SU-DHL-6 (cell line): Measurements from ENCODE around the gene ERCC4.

ENCODE experiments used
- H2AFZ ChIP-seq: fragments of 200-600 bp; sonication (generic); 2 replicates; pipeline ENCODE4 v1.6.1; 2014; ENCODE audit warnings: low read depth, mild to moderate bottlenecking, moderate library complexity, mixed read lengths, antibody characterized with exemption, low read length; ENCODE audit not compliant: severe bottlenecking
- H3F3A ChIP-seq: fragments of 200-600 bp; shearing (Covaris generic); 2 replicates; pipeline ENCODE4 v1.6.0; 2016; ENCODE audit warnings: antibody characterized with exemption, mild to moderate bottlenecking; ENCODE audit not compliant: insufficient read depth
- H3K27ac ChIP-seq: fragments of 200-600 bp; sonication (generic); 2 replicates; pipeline ENCODE4 v1.5.1; 2016; ENCODE audit warnings: low read depth, mild to moderate bottlenecking, low read length, moderate library complexity, mixed read lengths
- H3K27me3 ChIP-seq: fragments of 200-600 bp; sonication (generic), shearing (Covaris generic); 2 replicates; pipeline ENCODE4 v1.6.0; 2014; ENCODE audit warnings: mild to moderate bottlenecking, low read length
- H3K36me3 ChIP-seq: fragments of 200-600 bp; sonication (generic); 2 replicates; pipeline ENCODE4 v1.6.1; 2014; ENCODE audit warnings: mild to moderate bottlenecking, low read length, mixed read lengths
- H3K4me2 ChIP-seq: fragments of 300-600, 200-600 bp; shearing (Covaris generic), sonication (generic); 2 replicates; pipeline ENCODE4 v1.6.0; 2014; ENCODE audit warnings: low read length, low read depth, mild to moderate bottlenecking; ENCODE audit not compliant: poor library complexity, severe bottlenecking
- H3K4me3 ChIP-seq: fragments of 200-600 bp; sonication (generic); 2 replicates; pipeline ENCODE4 v1.5.1; 2014; ENCODE audit warnings: antibody characterized with exemption, low read length, mild to moderate bottlenecking, mixed read lengths; ENCODE audit not compliant: insufficient read depth, poor library complexity, severe bottlenecking
- H3K79me2 ChIP-seq: fragments of 200-600 bp; sonication (generic); 2 replicates; pipeline ENCODE4 v1.6.1; 2014; ENCODE audit warnings: mild to moderate bottlenecking, low read length, moderate library complexity; ENCODE audit not compliant: insufficient read depth
- H3K9ac ChIP-seq: fragments of 200-600 bp; sonication (generic); 2 replicates; pipeline ENCODE4 v1.7.0; 2014; ENCODE audit warnings: mild to moderate bottlenecking, low read length
- H3K9me2 ChIP-seq: fragments of 200-600 bp; sonication (generic); replicated peaks from 2 replicates; pipeline ENCODE4 v1.6.1; 2014; ENCODE audit warnings: low read length; ENCODE audit not compliant: insufficient read depth
- H3K9me3 ChIP-seq: fragments of 200-600 bp; sonication (generic); 2 replicates; pipeline ENCODE4 v1.6.1; 2014; ENCODE audit warnings: low read length, mixed read lengths; ENCODE audit not compliant: insufficient read depth
- H4K20me1 ChIP-seq: fragments of 200-600 bp; sonication (generic); 2 replicates; pipeline ENCODE4 v1.6.1; 2014; ENCODE audit warnings: low read depth, mild to moderate bottlenecking, antibody characterized with exemption, low read length, moderate library complexity, mixed read lengths
- EZH2phosphoT487 ChIP-seq: fragments of 200-600 bp; sonication (generic), shearing (Covaris generic); conservative IDR thresholded peaks from 2 replicates; pipeline ENCODE4 v1.6.1; 2018; ENCODE audit warnings: mild to moderate bottlenecking, antibody characterized with exemption, low read length, moderate library complexity, mixed read lengths
- TF ChIP-seq, protein P1 (sequence below): fragments of 200-600 bp; sonication (generic); IDR thresholded peaks from one replicate; pipeline ENCODE4 v1.5.1; 2017; ENCODE audit warnings: antibody characterized with exemption, mild to moderate bottlenecking, low read length, moderate library complexity; ENCODE audit not compliant: insufficient read depth, poor library complexity, severe bottlenecking

The ERCC4 gene

DNA sequence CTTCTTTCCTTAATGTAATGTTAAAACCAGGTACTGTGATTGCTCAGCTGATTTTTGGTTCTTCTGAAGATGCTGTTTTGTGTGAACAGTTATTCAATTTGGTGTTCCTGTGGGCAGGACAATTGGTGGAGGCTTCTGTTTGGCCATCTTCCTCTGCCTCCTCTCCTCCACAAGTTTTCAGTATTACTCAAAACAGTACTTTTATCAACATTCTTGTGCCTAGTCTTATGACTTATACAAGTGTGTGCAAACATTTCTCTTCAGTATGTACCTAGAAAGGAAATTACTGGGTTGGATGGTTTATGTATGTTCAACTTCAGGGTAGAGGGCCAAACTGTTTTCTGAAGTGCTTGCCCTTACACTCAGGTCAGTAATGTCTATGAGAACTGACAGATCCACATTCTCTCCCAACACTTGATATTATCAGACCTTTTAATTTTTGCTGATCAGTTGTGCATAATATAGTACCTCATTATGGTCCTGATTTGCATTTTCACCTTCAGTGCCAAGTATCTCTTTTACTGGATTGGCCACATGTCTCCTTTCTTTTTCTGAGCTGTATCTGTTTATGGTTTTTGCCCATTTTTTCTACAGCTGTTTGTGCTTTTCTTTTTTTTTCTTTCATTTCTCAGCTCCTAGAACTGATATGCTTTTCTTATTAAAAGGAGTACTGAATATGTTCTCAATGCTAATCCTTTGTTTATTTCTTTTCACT lies 50.9 kb downstream of the ERCC4 start:
- Histone ChIP-seq H3K9me2 (no peaks in the 10 kb centered on the region), H3K9me3 (no peaks in the 10 kb centered on the region), H3K4me2 (no peak overlapping the region), H3K27ac (no peak overlapping the region), H3K9ac (no peak overlapping the region), H3K79me2 (no peaks in the 10 kb centered on the region), H3K36me3 (no peaks in the 10 kb centered on the region), H3F3A (no peaks in the 10 kb centered on the region), H2AFZ (no peak overlapping the region), H3K4me3 (no peak overlapping the region), H3K27me3 (no peaks in the 10 kb centered on the region), H4K20me1 (no peaks in the 10 kb centered on the region)
- no peak for TF ChIP-seq EZH2phosphoT487
- TF ChIP-seq, protein P1, sequence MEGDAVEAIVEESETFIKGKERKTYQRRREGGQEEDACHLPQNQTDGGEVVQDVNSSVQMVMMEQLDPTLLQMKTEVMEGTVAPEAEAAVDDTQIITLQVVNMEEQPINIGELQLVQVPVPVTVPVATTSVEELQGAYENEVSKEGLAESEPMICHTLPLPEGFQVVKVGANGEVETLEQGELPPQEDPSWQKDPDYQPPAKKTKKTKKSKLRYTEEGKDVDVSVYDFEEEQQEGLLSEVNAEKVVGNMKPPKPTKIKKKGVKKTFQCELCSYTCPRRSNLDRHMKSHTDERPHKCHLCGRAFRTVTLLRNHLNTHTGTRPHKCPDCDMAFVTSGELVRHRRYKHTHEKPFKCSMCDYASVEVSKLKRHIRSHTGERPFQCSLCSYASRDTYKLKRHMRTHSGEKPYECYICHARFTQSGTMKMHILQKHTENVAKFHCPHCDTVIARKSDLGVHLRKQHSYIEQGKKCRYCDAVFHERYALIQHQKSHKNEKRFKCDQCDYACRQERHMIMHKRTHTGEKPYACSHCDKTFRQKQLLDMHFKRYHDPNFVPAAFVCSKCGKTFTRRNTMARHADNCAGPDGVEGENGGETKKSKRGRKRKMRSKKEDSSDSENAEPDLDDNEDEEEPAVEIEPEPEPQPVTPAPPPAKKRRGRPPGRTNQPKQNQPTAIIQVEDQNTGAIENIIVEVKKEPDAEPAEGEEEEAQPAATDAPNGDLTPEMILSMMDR = no peak

DNA sequence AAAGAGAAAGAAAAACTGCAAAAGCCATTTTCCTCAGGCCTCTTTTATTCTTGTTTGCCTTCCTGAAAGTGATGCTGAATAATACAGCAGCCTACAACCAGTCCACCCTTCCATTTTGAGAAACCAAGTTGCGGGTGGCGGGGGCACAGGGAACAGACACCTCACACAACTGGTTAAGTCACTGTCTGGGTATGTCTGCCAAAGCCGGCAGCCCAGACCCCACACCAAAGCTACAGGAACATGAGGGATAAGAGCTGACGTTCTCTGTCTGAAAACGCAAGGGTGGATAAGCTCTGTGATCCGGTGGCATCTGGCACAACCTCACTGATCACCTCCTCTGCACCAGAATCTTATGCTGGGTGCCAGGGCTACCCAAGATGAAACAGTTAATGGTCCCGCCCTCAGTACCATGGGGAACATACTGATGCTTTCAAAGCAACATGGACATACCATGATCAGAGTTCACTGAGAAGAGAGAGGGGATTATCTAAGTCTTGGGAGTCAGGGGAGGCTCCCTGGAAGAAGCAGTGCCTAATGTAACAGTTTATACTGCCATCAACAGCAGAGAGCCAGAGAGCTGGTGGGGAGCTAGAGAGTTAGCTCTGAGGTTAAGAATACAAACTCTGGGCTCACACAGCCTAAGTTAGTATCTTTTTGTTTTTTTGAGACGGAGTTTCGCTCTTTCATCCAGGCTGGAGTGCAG lies 53.5 kb downstream of the ERCC4 start:
- no peaks in the 10 kb centered on the region for H3F3A ChIP-seq
- H3K4me2 ChIP-seq = no peak overlapping the region
- H3K9ac ChIP-seq = no peak overlapping the region
- no peaks in the 10 kb centered on the region for H4K20me1 ChIP-seq
- H3K27ac ChIP-seq = no peak overlapping the region
- no peaks in the 10 kb centered on the region for H3K36me3 ChIP-seq
- no peak overlapping the region for H2AFZ ChIP-seq
- no peak overlapping the region for H3K4me3 ChIP-seq
- H3K79me2 ChIP-seq = no peaks in the 10 kb centered on the region
- no peaks in the 10 kb centered on the region for H3K9me3 ChIP-seq
- H3K9me2 ChIP-seq = no peaks in the 10 kb centered on the region
- no peaks in the 10 kb centered on the region for H3K27me3 ChIP-seq
- no peak for TF ChIP-seq EZH2phosphoT487
- TF ChIP-seq, protein P1 = no peak

DNA sequence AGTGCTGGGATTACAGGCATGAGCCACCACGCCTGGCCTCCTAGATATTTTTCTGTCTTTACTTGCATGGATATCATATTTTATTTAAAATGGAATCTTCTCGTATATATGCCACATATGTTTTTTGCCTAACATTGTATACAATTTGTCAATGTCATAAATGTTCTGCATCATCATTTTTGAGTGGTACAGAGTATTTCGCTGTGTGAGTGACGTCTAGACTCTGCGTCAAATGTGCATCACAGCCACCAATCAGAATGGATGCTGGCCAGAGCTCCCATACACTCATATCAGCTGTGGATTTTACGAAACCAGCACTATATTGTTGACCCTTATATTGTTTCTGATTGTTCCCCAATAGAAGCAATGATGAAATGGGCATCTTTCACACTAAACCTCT lies 57.2 kb downstream of the ERCC4 start:
- Histone ChIP-seq H2AFZ (no peak overlapping the region), H3K9me2 (no peaks in the 10 kb centered on the region), H3K4me3 (no peak overlapping the region), H3K9ac (no peak overlapping the region), H3K27me3 (no peaks in the 10 kb centered on the region), H3F3A (no peaks in the 10 kb centered on the region), H3K79me2 (no peaks in the 10 kb centered on the region), H3K27ac (no peak overlapping the region), H4K20me1 (no peaks in the 10 kb centered on the region), H3K9me3 (no peaks in the 10 kb centered on the region), H3K4me2 (no peak overlapping the region), H3K36me3 (no peaks in the 10 kb centered on the region)
- TF ChIP-seq, protein P1 = no peak
- TF ChIP-seq EZH2phosphoT487 = no peak
